Measurements from ENCODE around the gene ULK3. TPM values are rescaled to one million over a fixed set of nuclear protein-coding genes. Genes with fewer than 3 reads are reported as not detected.

ULK3 gene
- total RNA-seq, 1 donor from 2014 or later, result 17.4 TPM

GRCh38 chr15:74837482-74838136 lies 5.3 kb downstream of the ULK3 start:
- DNase-seq (ENCODE audit: low read depth), result no peak
- Histone ChIP-seq H3K36me3 (ENCODE audit: control insufficient read depth, insufficient read depth, low read length) (peaks cover 21% of the 10 kb centered on the region), H3K27me3 (ENCODE audit: control insufficient read depth, insufficient read depth, low read length) (no peaks in the 10 kb centered on the region), H3K4me3 (ENCODE audit: low read depth, low read length) (no peak overlapping the region)
- no peak for FAIRE-seq
- TF ChIP-seq CTCF (IDR thresholded peaks at IDR 0.05; ENCODE audit: insufficient read depth, low read length, severe bottlenecking), result no peak

GRCh38 chr15:74836846-74837245 lies 6.1 kb downstream of the ULK3 start:
- no peaks in the 10 kb centered on the region for H3K27me3 ChIP-seq (ENCODE audit: control insufficient read depth, insufficient read depth, low read length)
- no peak overlapping the region for H3K4me3 ChIP-seq (ENCODE audit: low read depth, low read length)
- FAIRE-seq (no peak), DNase-seq (ENCODE audit: low read depth) (no peak)
- TF ChIP-seq CTCF (IDR thresholded peaks at IDR 0.05; ENCODE audit: insufficient read depth, low read length, severe bottlenecking), result no peak
- H3K36me3 ChIP-seq (ENCODE audit: control insufficient read depth, insufficient read depth, low read length), result peaks cover 20% of the 10 kb centered on the region

DNA sequence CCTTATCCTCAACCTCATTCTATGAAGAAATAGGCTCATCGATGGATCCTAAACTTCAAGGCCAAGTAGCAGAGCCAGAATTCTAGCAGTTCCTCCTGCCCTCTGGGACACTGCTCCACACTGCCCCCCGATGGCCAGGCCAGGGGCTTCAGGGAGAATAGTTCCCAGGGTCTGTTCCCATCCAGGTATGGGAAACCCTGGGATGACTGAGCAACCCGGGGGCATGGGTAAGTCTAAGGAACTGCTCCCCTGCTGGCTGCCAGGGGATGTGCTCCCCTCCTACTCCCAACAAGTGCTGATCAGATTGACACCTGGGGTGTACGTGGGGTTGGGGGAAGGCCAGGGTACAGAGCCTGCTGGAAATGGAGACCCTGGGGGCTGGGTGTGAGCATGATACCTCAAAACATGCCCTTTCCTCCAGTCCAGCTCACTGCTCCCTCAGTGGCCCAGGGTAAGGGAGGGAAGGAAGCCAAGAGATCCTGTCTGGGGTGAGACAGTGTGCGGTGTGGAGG lies 7.6 kb downstream of the ULK3 start:
- no peak overlapping the region for H3K4me3 ChIP-seq (ENCODE audit: low read depth, low read length)
- peak; percentile 83 for TF ChIP-seq CTCF (IDR thresholded peaks at IDR 0.05; ENCODE audit: insufficient read depth, low read length, severe bottlenecking)
- DNase-seq (ENCODE audit: low read depth) (peak; percentile 68), FAIRE-seq (peak; percentile 43)
- H3K36me3 ChIP-seq (ENCODE audit: control insufficient read depth, insufficient read depth, low read length), result peaks cover 14% of the 10 kb centered on the region
- H3K27me3 ChIP-seq (ENCODE audit: control insufficient read depth, insufficient read depth, low read length), result no peaks in the 10 kb centered on the region

GRCh38 chr15:74833376-74834107 lies 9.4 kb downstream of the ULK3 start:
- H3K27me3 ChIP-seq (ENCODE audit: control insufficient read depth, insufficient read depth, low read length), result no peaks in the 10 kb centered on the region
- H3K36me3 ChIP-seq (ENCODE audit: control insufficient read depth, insufficient read depth, low read length), result peaks cover 10% of the 10 kb centered on the region
- no peak for DNase-seq (ENCODE audit: low read depth)
- H3K4me3 ChIP-seq (ENCODE audit: low read depth, low read length), result no peak overlapping the region
- no peak for TF ChIP-seq CTCF (IDR thresholded peaks at IDR 0.05; ENCODE audit: insufficient read depth, low read length, severe bottlenecking)
- peak; percentile 83 for FAIRE-seq

DNA sequence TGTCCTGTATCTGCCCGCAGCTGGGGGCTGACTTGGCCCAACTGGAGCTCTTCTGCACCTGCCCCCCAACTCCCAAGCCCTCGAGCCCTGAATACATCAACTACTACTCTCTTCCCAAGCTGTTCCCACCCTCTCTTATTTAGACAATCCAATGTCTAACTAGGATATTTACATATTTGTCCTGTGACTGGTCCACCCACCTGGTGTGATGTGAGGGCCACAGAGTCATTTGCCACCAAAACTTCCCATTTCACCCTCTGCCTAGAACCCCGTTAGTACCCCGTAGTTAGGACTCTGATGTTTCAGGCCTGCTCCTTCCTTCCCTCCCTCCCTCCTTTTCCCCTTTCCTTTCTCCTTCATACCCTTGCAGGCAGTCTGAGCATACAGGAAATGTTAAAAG lies 10.1 kb downstream of the ULK3 start:
- Histone ChIP-seq H3K27me3 (ENCODE audit: control insufficient read depth, insufficient read depth, low read length) (peaks cover 4% of the 10 kb centered on the region), H3K4me3 (ENCODE audit: low read depth, low read length) (no peak overlapping the region), H3K36me3 (ENCODE audit: control insufficient read depth, insufficient read depth, low read length) (peaks cover 6% of the 10 kb centered on the region)
- FAIRE-seq, result no peak
- no peak for DNase-seq (ENCODE audit: low read depth)
- no peak for TF ChIP-seq CTCF (IDR thresholded peaks at IDR 0.05; ENCODE audit: insufficient read depth, low read length, severe bottlenecking)

All from bronchial epithelial cell (primary cell).